ENCODE data around the gene HMGCS2. TPM values are rescaled to one million over a fixed set of nuclear protein-coding genes. Genes with fewer than 3 reads are reported as not detected.

The HMGCS2 gene
- total and polyA plus RNA-seq, 9 of the 15 experiments (the other 6 are each of a cell fraction or from before 2014, with no cell fraction given): 0.13 TPM; not detected in 8

DNA sequence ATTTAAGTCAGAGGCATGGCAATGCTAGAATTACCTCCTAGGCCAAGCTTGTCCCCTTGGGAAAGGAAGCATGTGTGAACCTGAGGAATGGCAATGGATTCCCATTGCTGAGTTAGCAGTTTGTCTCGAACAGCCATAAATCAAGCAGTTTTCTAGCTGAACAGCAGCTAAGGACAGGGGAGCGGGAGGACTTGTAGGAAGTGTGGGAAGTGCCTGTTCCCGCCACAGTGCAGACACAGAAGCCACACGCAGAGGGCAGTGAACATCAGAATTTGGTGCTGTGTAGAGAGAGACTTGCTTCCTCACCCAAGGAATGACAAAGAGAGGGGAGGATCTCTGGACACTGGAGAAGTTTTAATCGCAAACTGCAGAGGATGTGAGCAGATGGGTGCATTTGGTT is 53.2 kb downstream of the HMGCS2 start:
- H3K4me3 ChIP-seq: no peak overlapping the region
- ChIA-PET POLR2A (interaction anchor here (0.8 to 1.4 kb wide), 5 partner anchors 9 to 152 kb away, joined by 3 to 4 read pairs (median 3); no protein-coding TSS in a partner anchor), CTCF (ENCODE audit: low intra/inter-chr PET ratio) (no interaction called here)
- peak overlapping the region; percentile 52; the same call in 1 of the 2 replicates for H3K4me2 ChIP-seq (ENCODE audit: insufficient read depth, low read length)
- DNase-seq (ENCODE audit: extremely low read depth in 1 of 4, low spot score in 3 of 4) (peak in 1 of 4 experiments; percentile 14), ATAC-seq (0 out of 3 replicates have a peak, but pooled peaks have one; percentile 3), FAIRE-seq (no peak)
- no peaks in the 10 kb centered on the region for H3K36me3 ChIP-seq (ENCODE audit: control insufficient read depth, insufficient read depth, low read length)
- H3K9me1 ChIP-seq (ENCODE audit: control insufficient read depth, insufficient read depth, low read length): no peaks in the 10 kb centered on the region
- H3K79me2 ChIP-seq (ENCODE audit: control insufficient read depth, insufficient read depth, low read length): peaks cover 64% of the 10 kb centered on the region
- H3K9me3 ChIP-seq (replicated peaks; ENCODE audit: control insufficient read depth, insufficient read depth, low read depth, low read length): no peaks in the 10 kb centered on the region
- intact Hi-C loops (cut with micrococcal nuclease): no loop called here
- H3K4me1 ChIP-seq (replicated peaks in 1 of 2; ENCODE audit: control insufficient read depth in 2 of 2, insufficient read depth in 2 of 2, low read length in 2 of 2): peaks cover 17 to 30% of the 10 kb centered on the region in 2 experiments
- peaks cover 39% of the 10 kb centered on the region for H4K20me1 ChIP-seq (replicated peaks; ENCODE audit: control insufficient read depth, insufficient read depth, low read length)
- peak overlapping the region; percentile 11 for H2AFZ ChIP-seq (ENCODE audit: low read depth, low read length)
- peak overlapping the region in 1 of 2 experiments; percentile 46; a peak in 1 of 4 replicates for H3K9ac ChIP-seq (ENCODE audit: insufficient read depth in 1 of 2, low read depth in 2 of 2, low read length in 2 of 2)
- WGBS (ENCODE audit: insufficient coverage, low coverage, missing lambda C conversion rate): 14% methylated on average over 5 of the region's 5 CpGs
- peaks cover 0 to 5% of the 10 kb centered on the region in 2 experiments; a peak in 1 of 5 replicates for H3K27me3 ChIP-seq (ENCODE audit: control insufficient read depth in 2 of 2, insufficient read depth in 2 of 2, low read length in 2 of 2)
- in situ Hi-C loops (cut with MboI): no loop called here
- BruUV-seq (replicated peaks): no TSS peak
- no peak overlapping the region for H3K27ac ChIP-seq (ENCODE audit: extremely low read depth, low read depth, low read length)
- TF ChIP-seq PTRF (tag; IDR thresholded peaks at IDR 0.05) (no peak), MAFF (IDR thresholded peaks at IDR 0.05; ENCODE audit: low read length) (peak; percentile 85), ZNF316 (IDR thresholded peaks at IDR 0.05) (peak; percentile 90), C11orf30 (IDR thresholded peaks at IDR 0.05; ENCODE audit: low read depth) (peak; percentile 90), OTX1 (CRISPR knock-in tag; IDR thresholded peaks at IDR 0.05) (no peak), MAFG (tag; conservative IDR thresholded peaks at IDR 0.05) (peak; percentile 88), KAT8 (IDR thresholded peaks at IDR 0.05; ENCODE audit: low read depth) (no peak), CHD4 (IDR thresholded peaks at IDR 0.05; ENCODE audit: insufficient read depth, insufficient replicate concordance, low read depth, low read length, poor library complexity, severe bottlenecking) (no peak), PKNOX1 (IDR thresholded peaks at IDR 0.05) (peak; percentile 80), RAD21 (CRISPR knock-in tag; conservative IDR thresholded peaks at IDR 0.05 in 1 of 2, IDR thresholded peaks at IDR 0.05 in 1 of 2) (0 out of 4 replicates have a peak, but pooled peaks of 1 of the 2 experiments have one; percentile 2), CEBPB (tag; IDR thresholded peaks at IDR 0.05) (no peak), ESRRA (IDR thresholded peaks at IDR 0.05; ENCODE audit: borderline replicate concordance, low read depth) (no peak), SRSF3 (IDR thresholded peaks at IDR 0.05; ENCODE audit: insufficient read depth, low read length) (no peak), STAT6 (CRISPR knock-in tag; IDR thresholded peaks at IDR 0.05) (no peak), ZNF354B (CRISPR knock-in tag; IDR thresholded peaks at IDR 0.05) (no peak), CBX5 (IDR thresholded peaks at IDR 0.05; ENCODE audit: borderline replicate concordance, low read depth) (no peak), EP400 (IDR thresholded peaks at IDR 0.05) (no peak), THRA (IDR thresholded peaks at IDR 0.05) (no peak), FOXA1 (IDR thresholded peaks at IDR 0.05; ENCODE audit: borderline replicate concordance) (no peak), YBX1 (IDR thresholded peaks at IDR 0.05) (no peak)

All from K562 (cell line).